ENCODE measurements around the gene DNMT3A.
"Not testable (repeated sequence)": the region's sequence is repeated elsewhere in the genome, so short reads cannot be mapped to it uniquely, and the experiment has no call there.

DNMT3A gene

DNA sequence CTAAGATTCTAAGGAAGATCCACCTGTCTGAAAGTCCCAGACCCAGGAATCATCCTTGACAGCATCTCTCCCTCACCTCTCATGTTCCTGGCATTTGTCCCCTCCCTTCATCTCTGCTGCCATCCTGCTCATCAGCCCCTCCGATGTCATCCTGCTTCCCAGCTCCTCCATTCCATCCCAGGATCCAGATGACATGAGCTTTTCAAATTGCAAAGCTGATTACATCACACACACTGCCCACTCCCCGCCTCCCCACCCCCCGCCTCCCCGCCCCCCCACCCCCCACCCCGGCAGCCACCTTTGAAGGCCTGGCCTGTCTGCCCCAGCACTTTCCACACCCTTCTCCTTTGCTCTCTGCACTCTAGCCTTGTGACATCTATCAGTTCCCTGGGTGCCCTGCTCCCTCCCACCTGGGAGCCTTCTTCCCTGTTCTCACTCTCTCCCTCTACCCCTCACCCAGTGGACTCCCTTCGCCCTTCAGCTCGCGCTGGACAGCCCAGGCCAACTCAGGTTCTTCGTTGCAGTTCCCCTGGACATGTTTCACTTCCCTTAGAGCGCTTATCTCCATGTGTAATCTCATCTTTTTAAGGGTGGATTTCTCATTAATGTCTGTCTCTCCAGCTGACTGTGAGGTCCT is 61.6 kb downstream of the DNMT3A start:
- no peak for DNase-seq

- DNase-seq = no peak
These were observed 62.6 kb downstream of the DNMT3A start for GRCh38 chr2:25279091-25279651.

DNA sequence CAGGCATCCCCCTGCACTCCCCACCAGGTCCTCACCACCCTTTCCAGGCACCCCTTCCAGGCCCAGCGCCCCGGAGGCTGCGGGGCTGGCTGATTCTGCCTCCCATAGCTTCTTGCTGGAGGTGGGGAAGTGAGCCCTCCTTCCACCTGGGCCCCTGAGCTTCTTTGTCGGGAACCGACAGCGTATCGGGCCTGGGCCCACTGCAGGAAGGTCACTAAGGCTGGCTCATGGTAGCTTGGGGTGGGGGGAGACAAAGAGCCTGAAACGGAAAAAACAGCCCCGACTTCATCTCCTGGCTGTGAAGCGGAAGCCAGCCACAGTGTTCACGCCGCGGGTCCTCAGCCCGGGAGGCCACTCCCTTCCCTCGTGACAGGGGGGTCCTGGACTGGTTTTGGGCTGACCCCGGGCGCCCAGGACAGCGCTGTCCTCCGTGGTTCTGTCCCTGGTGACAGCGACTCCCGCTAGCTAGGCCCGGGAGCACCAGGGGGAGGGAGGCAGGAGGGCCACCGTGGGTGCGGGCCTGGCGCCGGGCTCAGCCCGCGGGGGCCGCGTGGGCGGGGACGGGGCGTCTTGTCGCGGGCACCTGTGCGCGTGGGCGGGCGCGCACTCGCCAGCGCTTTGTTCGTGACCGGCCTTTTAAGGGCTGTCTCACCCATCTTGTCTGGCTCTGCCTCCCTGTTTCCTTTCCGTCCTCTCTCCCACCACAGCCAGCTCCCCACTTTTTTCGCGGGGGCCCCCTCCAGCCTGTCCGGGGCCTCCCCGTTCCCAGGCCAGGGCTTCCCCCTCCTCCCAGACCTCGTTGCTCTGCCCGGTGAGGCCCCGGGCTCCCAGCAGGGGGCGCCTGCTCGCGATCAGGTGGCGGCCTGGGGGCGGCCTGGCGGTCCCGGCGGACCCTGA is 64.9 kb downstream of the DNMT3A start:
- peak; percentile 63 for DNase-seq

- no peak for DNase-seq
These were observed 66.2 kb downstream of the DNMT3A start for GRCh38 chr2:25275575-25275965.

DNA sequence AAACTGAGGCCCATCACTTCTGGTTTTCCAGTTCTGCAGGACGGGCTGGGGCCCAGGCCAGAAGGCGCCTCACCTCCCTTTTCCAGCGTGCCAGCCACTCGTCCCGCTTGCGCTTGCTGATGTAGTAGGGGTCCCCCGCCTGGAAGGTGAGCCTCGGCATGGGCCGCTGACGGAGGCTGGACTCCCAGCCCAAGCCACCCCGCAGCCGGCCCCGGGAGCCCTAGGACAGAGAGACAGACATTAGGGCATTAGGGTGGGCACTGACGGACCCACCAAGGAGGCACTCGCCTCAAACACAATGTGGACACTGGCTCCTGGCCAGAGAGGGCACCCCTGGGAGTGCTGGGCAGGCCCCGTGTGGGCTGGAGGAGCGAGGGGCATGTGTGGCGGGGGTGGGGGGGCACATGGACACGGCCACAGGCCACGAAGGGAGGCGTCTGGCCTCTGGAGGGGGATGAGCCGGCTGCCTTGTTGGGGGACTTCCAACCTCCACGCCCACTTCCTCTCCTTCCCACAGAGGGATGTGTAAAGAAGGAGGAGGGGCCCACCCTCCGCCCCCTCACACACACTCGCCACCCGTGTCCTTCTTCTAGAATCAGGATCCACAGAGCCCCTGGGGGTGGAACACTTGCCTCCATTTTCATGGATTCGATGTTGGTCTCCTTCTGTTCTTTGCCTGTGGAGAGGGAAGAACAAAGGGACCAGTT is 66.7 kb downstream of the DNMT3A start:
- DNase-seq = peak; percentile 58

DNA sequence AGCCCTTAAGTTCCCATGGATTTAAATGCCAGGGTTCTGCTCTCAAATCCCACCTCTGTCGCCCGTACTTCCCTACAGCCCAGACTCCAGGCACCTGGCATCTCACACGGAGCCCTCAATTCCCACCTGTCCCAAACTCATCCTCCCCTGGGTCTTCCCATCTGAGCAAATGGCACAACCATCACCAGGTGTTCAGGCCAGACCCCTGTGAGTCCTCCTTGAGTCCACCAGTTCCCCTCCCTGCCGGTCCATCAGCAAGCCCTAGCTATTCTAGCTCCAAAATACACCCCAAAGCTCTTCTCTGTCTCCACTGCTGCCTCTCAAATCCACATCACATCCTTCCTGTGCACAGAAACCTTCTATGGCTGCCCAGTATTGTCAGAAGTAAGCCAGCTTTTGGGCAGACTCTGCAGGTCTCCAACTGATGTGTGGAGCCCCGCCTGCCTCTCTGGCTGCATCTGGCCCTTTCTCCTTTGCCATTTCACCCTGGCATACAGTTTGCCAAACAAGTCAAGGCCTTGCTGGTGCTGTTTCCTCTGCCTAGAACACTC is 67.7 kb downstream of the DNMT3A start:
- no peak for DNase-seq

DNA sequence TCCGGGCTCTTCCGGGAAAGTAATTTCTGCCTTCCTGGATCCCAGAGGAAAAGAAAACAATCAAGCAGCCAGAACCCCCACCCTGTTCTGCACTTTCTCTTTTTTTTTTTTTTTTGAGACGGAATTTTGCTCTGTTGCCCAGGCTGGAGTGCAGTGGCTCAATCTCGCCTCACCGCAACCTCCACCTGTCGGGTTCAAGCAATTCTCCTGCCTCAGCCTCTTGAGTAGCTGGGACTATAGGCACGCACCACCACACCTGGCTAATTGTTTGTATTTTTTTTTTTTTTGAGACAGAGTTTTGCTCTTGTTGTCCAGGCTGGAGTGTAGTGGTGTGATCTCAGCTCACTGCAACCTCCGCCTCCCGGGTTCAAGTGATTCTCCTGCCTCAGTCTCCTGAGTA is 69.0 kb downstream of the DNMT3A start:
- DNase-seq = not testable (repeated sequence)

DNA sequence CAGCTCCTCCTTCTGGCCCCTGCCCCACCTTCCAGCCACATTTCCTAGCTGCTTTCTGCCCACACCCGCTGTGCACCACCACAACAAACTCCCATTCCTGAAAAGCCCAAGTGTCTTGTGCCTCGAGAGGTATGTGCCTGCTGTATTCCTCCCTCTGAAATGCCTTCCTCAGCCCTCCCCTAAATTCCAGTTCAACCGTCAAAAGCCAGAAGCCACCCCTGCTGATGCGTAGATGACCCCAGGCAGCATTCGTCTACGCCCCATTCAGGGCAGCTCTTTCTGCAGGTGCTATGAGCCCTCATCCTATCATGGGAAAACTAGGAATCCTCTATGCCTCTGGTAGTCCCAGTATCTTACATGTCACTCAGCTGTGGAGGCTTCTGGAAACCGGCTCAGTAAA is 71.7 kb downstream of the DNMT3A start:
- no peak for DNase-seq

DNA sequence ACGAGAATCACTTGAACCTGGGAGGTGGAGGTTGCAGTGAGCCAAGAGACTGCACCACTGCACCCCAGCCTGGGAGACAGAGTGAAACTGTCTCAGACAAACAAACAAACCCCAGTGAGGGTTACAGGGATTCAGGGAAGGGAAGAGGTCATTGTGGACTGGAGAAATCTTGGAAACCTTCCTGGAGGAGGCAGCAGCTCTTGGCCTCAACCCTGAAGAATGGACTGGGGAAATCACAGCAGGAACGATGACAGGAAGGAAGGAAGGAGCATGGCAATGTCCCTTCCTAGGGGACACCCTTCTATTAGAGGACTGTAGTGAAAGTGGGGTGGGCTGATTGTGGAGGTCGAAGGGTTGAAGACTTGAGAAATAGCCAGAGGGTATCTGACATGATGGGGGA is 72.5 kb downstream of the DNMT3A start:
- DNase-seq = no peak

GRCh38 chr2:25268139-25268538 is 73.6 kb downstream of the DNMT3A start:
- DNase-seq = no peak

GRCh38 chr2:25266399-25266798 is 75.3 kb downstream of the DNMT3A start:
- DNase-seq = no peak

DNA sequence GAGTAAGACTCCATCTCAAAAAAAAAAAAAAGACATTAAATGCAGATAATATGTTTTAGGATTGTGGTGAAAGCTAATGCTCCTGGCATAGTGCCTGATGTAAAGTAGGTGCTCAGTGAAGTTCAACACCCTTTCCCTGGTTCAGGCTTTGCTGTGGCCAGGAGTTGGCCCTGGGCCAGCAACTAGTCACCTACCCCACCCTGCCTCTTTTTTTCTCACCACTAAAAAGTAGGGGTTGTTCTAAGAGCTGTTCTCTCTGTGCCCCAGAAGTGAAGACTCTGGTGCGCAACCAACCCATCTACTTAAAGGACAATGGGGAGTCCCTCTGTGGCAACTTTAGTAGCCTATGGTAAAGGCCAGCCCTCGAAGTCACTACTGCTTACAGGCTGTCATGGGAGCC is 75.9 kb downstream of the DNMT3A start:
- no peak for DNase-seq

DNA sequence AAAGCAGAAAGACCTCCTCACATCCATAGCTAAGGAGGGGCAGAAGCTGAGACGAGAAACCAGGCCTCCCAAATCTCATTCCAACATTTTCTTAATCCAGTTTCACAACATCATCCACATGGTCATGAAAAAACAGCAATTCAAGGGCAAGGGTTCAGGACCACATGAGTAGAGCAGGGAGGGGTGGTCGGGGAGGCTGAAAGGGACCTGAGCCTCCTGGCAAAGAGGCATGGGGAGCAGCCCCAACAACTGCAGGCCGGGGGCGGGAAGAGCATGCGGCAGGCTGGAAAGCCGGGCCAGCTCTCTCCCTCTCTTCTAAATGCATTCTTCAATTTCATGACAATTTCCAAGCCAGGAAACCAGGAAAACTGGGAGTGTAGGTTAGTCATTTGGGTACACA is 76.7 kb downstream of the DNMT3A start:
- no peak for DNase-seq

DNA sequence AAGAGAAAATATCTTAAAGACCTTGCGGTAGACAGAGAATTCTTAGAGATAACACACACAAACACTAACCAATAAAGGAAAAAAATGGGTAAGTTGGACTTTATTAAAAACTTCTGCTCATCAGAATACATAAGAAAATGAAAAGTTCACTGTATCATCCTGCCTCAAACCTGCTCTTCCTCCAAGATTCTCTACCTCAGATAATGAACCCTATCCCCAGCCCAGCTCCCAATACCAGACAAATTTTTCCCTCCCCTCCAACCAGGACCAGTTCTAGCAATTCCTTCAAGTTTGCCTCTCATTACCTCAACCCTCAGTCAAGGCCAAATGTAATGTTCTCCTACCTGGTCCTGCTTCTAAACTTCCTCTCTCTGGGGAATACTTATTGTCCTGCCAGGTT is 79.4 kb downstream of the DNMT3A start:
- DNase-seq = no peak

DNA sequence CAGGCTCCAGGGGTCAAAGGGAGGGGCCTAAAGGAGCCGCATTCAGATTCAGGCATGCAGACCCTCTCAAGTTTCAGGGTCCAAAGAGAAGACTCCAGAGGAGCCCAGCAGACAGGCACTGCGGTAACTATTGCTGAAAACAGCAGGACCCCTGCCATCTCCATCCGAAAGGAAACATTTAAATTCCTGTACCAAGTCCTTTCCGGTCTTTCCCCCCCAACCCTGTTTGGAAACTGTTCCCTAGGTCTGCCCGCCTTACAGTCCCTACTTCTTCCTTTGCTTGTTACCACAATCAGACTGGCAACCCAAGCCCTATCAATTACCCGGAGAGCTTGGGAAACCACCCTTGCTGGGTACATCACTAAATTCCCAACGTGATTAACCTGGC is 82.0 kb downstream of the DNMT3A start:
- DNase-seq = no peak

DNA sequence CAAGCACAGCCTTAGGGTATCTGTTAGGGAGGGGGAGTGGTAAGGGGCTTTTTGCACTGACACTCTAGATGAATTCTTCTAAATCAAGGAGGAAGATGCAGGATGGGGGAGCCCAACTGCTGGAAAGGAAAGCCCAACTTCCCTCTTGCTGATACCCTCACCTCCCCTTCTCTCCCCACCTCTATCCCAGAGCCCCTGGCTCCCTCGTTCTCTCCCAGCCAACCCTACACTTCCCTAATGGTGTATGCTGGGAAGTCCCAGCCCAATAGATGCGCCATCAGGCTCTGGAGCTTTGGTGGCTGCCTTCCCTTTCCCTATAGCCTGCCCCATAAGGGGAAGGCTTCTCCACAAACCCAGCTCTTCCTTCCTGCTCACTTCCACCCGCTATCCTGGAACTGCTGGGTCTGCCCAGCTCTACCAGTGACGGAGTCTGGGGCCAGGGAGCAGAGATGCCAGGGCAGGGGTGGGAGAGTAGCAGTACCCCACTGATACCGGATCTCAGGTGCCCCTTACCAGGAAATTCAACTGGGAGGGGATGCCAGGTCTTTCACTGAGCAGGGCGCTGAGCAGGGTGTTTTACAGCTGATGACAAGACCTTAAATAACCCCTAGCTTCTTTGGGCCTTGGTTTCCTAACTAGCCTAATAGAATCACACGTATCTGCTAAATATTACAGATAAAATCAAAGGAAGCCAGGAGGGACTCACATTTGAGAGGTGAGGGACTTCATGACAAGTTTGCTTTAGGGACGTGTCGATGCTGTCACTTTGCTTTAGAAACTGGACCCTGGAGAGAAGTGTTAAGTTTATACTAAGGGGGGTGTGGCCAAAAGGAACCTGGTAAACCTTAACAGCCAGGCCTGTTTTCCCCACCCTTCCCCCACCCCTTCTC is 82.6 kb downstream of the DNMT3A start:
- DNase-seq = no peak

DNA sequence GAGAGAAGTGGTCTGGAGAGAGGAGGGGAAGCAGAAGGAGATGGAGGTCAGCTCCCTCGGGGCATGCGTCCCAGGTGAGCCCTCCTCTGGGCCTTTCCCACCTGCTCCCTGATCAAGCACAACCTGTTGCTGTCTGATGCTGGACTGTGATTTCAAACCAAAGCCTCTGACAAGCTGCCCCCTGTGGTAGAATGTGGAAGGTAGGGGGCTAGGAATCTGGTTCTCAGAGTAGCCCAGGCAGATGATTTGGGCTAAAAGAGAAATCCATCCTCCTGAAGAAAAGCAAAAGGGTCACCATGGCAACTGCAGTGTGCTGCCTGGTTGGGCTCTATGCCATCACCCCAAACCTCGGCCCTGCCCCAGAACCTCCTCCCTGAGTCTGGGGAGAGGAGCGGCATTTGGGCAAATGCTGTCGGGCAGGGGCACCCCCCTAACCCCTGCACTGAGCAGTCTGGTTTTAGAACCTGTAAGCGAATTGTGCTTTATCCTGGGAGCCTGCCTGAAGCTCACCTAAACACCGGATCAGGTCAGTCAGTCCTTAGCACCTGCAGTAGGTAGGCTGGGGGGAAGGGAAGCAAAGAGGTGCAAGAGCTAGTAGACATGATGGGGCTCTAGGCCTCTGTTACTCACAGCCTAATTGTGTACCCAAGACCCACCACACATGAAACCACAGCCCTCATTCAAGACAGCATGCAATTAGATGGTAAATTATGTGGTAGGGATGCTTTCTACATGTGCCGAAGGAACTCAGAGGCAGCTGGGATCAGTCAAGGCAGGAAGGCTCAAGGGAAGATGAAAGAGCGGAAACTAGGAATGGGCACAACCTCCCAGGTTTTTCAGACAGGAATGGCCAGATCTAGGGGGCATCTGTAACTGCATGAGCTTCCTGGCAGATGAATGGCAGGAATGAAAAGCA is 83.5 kb downstream of the DNMT3A start:
- DNase-seq = no peak

DNA sequence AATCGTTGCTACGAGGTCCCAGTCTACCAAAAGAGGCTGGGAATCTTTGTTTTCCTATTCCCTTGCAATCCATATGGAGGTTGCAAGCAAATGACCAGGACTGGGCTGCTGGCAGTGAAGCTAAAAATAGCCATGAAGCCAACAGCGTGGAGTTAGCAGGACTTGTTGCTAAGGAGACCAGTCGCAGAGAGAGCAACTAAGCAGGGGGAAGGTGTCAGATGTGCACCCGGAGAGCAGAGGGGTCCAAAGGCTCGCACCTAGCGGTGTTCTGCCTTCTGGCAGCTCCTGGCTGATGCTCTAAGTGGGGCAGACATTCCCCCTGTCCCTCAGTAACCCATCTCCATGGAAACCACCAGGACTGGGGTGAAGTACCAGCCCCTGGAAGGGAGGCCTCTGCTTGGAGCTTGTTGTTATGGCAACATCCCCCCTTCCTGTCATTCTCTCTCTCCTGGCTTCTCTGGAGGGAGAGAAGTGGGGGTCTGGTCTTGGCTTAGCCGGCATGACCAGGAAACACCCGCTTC is 84.6 kb downstream of the DNMT3A start:
- no peak for DNase-seq

DNA sequence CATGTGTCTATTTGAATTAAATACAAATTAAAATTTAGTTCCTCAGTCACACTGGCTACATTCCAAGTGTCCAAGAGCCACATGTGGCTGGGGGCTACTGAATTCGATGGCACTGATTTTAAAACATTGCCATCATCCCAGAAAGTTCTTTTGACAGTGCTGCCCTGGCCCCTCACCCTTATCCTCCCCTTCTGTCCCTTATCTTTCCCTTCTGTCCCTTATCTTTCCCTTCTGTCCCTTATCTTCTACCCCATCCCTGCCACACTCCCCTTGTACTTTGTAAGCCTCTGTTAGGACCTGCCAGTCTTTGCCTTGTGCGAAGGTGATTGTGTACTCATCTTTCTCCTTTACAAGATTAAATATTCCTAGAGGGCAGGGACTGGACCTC is 85.2 kb downstream of the DNMT3A start:
- no peak for DNase-seq

- no peak for DNase-seq
These were observed 85.8 kb downstream of the DNMT3A start for GRCh38 chr2:25255745-25256487.
